ENCODE measurements around the gene CRADD.

Gene CRADD

DNA sequence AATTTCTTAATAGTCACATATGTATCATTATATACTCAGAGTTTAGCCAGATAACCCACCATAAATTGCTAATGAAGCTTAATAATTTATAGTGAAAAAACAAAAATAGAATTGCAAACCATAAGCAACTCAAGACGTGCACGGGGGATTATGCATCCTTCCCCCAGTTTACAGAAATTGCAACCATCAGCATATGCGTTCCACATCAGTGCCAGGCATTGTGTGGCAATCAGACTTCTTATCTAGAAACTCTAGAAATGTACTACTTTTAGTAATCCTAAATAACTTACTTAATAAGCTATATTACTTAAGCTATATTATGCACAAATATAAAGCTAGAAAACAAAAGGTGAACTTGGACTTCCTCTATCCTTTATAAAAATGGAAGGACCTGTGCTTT, 115.8 kb downstream of the CRADD start (continued):
- no peak for TF ChIP-seq ZNF366 (tag by site-specific recombination; conservative IDR thresholded peaks at IDR 0.05)
- no peak for TF ChIP-seq ZNF280C (tag by site-specific recombination; IDR thresholded peaks at IDR 0.05)
- TF ChIP-seq, protein P1, sequence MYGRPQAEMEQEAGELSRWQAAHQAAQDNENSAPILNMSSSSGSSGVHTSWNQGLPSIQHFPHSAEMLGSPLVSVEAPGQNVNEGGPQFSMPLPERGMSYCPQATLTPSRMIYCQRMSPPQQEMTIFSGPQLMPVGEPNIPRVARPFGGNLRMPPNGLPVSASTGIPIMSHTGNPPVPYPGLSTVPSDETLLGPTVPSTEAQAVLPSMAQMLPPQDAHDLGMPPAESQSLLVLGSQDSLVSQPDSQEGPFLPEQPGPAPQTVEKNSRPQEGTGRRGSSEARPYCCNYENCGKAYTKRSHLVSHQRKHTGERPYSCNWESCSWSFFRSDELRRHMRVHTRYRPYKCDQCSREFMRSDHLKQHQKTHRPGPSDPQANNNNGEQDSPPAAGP (tag by site-specific recombination; IDR thresholded peaks at IDR 0.05) = no peak
- TF ChIP-seq ZBTB11 (tag by site-specific recombination; conservative IDR thresholded peaks at IDR 0.05; ENCODE audit: low read depth) = no peak
- no peak for TF ChIP-seq PATZ1 (tag by site-specific recombination; IDR thresholded peaks at IDR 0.05)
- TF ChIP-seq ZNF623 (tag by site-specific recombination; IDR thresholded peaks at IDR 0.05) = no peak
- TF ChIP-seq, protein P2, sequence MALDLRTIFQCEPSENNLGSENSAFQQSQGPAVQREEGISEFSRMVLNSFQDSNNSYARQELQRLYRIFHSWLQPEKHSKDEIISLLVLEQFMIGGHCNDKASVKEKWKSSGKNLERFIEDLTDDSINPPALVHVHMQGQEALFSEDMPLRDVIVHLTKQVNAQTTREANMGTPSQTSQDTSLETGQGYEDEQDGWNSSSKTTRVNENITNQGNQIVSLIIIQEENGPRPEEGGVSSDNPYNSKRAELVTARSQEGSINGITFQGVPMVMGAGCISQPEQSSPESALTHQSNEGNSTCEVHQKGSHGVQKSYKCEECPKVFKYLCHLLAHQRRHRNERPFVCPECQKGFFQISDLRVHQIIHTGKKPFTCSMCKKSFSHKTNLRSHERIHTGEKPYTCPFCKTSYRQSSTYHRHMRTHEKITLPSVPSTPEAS (tag by site-specific recombination; IDR thresholded peaks at IDR 0.05) = no peak
- TF ChIP-seq WT1 (tag by site-specific recombination; IDR thresholded peaks at IDR 0.05) = no peak
- TF ChIP-seq ZNF654 (tag by site-specific recombination; IDR thresholded peaks at IDR 0.05; ENCODE audit: low read depth) = no peak
- TF ChIP-seq ZNF214 (tag by site-specific recombination; IDR thresholded peaks at IDR 0.05; ENCODE audit: borderline replicate concordance) = no peak

DNA sequence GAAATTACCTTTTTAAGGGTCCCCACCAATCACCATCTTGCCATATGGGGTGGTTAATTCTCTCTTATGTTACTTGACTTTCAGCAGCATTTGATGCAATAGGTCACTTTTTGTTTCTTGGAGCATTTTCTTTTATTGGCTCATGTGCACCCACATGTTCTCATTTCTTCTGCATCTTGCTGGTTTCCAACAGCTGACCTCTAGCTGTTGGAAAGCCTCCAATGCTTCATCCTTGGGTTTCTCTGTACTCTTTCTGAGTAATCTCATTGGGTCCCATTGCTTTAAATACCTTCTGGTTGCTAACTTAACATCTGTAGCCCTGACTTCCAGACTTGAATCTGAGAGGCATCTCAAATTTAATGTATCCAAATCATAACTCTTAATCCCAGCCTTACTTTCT, 116.8 kb downstream of the CRADD start:
- ChIA-PET POLR2A (no interaction called here), CTCF (interaction anchor here (1.7 kb wide), 1 partner anchor 307 kb away, joined by 6 read pairs; no protein-coding TSS in a partner anchor)
- H3K9me3 ChIP-seq (ENCODE audit: control insufficient read depth, insufficient read depth, low read depth, low read length) = no peaks in the 10 kb centered on the region
- H3K4me3 ChIP-seq (ENCODE audit: low read depth, low read length) = no peak overlapping the region
- no peak for TF ChIP-seq ZNF664 (tag by site-specific recombination; IDR thresholded peaks at IDR 0.05)
- TF ChIP-seq ZNF266 (tag by site-specific recombination; IDR thresholded peaks at IDR 0.05; ENCODE audit: low read depth) = no peak
- no peak for TF ChIP-seq ZNF133 (tag by site-specific recombination; IDR thresholded peaks at IDR 0.05)
- TF ChIP-seq KLF8 (tag by site-specific recombination; IDR thresholded peaks at IDR 0.05) = no peak
- TF ChIP-seq ZNF747 (tag by site-specific recombination; IDR thresholded peaks at IDR 0.05) = no peak
- no peak for TF ChIP-seq ZNF335 (tag by site-specific recombination; conservative IDR thresholded peaks at IDR 0.05)
- no peak for TF ChIP-seq KLF10 (tag by site-specific recombination; IDR thresholded peaks at IDR 0.05)
- TF ChIP-seq GFI1B (tag by site-specific recombination; IDR thresholded peaks at IDR 0.05) = no peak
- no peak for TF ChIP-seq ZNF658 (tag by site-specific recombination; IDR thresholded peaks at IDR 0.05)
- TF ChIP-seq ZNF530 (tag by site-specific recombination; IDR thresholded peaks at IDR 0.05; ENCODE audit: low read depth) = no peak
- no peak for TF ChIP-seq ZNF292 (tag by site-specific recombination; IDR thresholded peaks at IDR 0.05; ENCODE audit: borderline replicate concordance, low read depth)
- no peak for TF ChIP-seq ZFHX2 (tag by site-specific recombination; conservative IDR thresholded peaks at IDR 0.05)
- no peak for TF ChIP-seq BCL11B (tag by site-specific recombination; IDR thresholded peaks at IDR 0.05; ENCODE audit: low read depth)
- no peaks in the 10 kb centered on the region for H3K4me1 ChIP-seq (ENCODE audit: control insufficient read depth, insufficient read depth, low read length)
- H3K36me3 ChIP-seq (ENCODE audit: control insufficient read depth in 2 of 2, insufficient read depth in 1 of 2, low read length in 2 of 2) = no peaks in the 10 kb centered on the region
- no peak overlapping the region for H3K27ac ChIP-seq (ENCODE audit: extremely low read depth, low read depth, low read length)

Data from HEK293 (cell line).